Measurements from ENCODE around the gene AFAP1L2. TPM values are rescaled to one million over a fixed set of nuclear protein-coding genes. Genes with fewer than 3 reads are reported as not detected.

The AFAP1L2 gene
- total RNA-seq, 2 donors from 2014 or later = 16.1 to 34.1 TPM

DNA sequence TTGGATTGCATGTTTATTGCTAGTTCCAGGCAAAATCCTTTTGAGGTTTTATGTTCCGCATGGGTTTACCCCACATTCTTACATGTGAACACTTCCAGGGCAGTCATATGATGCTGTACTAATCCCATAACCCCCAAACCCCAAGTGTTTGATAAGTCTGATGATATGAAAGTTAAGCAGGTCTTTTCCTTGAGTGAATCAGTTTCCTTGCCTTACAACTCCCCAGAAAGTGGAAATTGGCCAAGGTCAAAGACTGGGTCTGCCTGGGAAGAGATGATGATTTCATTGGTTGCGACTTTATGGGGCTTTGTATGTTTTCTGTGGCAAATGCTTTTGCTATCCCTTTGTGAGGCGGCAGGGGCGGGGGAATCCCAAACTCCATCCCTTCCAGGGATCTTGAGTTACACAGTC lies 24.7 kb downstream of the AFAP1L2 start:
- intact Hi-C loops (cut with DNase I) = no loop called here
- H3K36me3 ChIP-seq = no peaks in the 10 kb centered on the region
- H3K27ac ChIP-seq = peak overlapping the region in 1 of 2 donors; percentile 12
- DNase-seq (ENCODE audit: low spot score) = no peak
- H3K4me3 ChIP-seq = no peak overlapping the region
- no peaks in the 10 kb centered on the region for H3K27me3 ChIP-seq (replicated peaks; ENCODE audit: insufficient read depth)
- H3K4me1 ChIP-seq (replicated peaks) = no peaks in the 10 kb centered on the region
- 58% methylated on average over 4 of the region's 4 CpGs for WGBS
- TF ChIP-seq POLR2A (IDR thresholded peaks at IDR 0.05) (no peak), POLR2AphosphoS5 (IDR thresholded peaks at IDR 0.05) (no peak)
- TF ChIP-seq, protein P1, sequence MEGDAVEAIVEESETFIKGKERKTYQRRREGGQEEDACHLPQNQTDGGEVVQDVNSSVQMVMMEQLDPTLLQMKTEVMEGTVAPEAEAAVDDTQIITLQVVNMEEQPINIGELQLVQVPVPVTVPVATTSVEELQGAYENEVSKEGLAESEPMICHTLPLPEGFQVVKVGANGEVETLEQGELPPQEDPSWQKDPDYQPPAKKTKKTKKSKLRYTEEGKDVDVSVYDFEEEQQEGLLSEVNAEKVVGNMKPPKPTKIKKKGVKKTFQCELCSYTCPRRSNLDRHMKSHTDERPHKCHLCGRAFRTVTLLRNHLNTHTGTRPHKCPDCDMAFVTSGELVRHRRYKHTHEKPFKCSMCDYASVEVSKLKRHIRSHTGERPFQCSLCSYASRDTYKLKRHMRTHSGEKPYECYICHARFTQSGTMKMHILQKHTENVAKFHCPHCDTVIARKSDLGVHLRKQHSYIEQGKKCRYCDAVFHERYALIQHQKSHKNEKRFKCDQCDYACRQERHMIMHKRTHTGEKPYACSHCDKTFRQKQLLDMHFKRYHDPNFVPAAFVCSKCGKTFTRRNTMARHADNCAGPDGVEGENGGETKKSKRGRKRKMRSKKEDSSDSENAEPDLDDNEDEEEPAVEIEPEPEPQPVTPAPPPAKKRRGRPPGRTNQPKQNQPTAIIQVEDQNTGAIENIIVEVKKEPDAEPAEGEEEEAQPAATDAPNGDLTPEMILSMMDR (IDR thresholded peaks at IDR 0.05) = no peak
- H3K9me3 ChIP-seq = no peaks in the 10 kb centered on the region

DNA sequence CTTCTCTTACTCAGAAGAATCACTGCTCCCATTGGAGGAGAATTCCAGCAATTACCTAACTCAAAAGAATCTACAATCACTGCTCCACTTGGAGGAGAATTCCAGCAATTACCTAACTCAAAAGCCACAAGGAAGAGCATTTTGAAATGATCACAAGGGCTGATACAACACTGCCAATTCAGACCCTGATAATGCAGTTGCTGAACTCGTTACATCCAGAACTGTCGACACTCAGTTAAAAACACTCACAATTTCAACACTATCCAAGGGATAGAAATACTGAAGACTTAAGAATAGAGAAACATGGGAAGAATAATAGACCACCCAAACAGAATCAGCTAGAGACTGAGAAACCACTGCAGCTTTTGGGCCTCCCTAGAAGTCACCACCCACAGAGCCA lies 27.8 kb downstream of the AFAP1L2 start:
- TF ChIP-seq, protein P1 (IDR thresholded peaks at IDR 0.05) = no peak
- TF ChIP-seq POLR2A (IDR thresholded peaks at IDR 0.05) (no peak), POLR2AphosphoS5 (IDR thresholded peaks at IDR 0.05) (no peak)
- 62% methylated on average over 2 of the region's 2 CpGs for WGBS
- Histone ChIP-seq H3K9me3 (no peaks in the 10 kb centered on the region), H3K36me3 (no peaks in the 10 kb centered on the region), H3K27ac (peak overlapping the region in 1 of 2 donors; percentile 24), H3K4me1 (replicated peaks) (no peaks in the 10 kb centered on the region), H3K4me3 (no peak overlapping the region), H3K27me3 (replicated peaks; ENCODE audit: insufficient read depth) (no peaks in the 10 kb centered on the region)
- no peak for DNase-seq (ENCODE audit: low spot score)
- intact Hi-C loops (cut with DNase I) = no loop called here

DNA sequence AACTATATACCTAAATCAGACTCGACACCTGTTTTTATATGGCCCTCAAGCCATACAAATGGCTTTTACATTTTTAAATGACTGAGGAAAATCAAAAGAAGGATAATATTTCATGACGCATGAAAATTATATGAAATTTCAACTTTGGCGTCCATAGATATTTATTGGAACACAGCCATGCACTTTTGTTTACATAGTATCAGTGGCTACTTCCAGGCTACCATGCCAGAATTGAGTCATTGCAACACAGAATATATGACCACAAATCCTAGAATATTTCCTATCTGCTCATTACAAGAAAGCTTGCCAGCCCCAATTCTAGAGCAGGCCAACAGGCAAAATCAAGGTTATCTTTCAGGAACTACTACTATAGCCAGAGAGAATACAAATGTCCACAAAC lies 29.3 kb downstream of the AFAP1L2 start:
- WGBS = 60% methylated on average over 3 of the region's 3 CpGs
- peak overlapping the region; percentile 40 to 64 for H3K27ac ChIP-seq

DNA sequence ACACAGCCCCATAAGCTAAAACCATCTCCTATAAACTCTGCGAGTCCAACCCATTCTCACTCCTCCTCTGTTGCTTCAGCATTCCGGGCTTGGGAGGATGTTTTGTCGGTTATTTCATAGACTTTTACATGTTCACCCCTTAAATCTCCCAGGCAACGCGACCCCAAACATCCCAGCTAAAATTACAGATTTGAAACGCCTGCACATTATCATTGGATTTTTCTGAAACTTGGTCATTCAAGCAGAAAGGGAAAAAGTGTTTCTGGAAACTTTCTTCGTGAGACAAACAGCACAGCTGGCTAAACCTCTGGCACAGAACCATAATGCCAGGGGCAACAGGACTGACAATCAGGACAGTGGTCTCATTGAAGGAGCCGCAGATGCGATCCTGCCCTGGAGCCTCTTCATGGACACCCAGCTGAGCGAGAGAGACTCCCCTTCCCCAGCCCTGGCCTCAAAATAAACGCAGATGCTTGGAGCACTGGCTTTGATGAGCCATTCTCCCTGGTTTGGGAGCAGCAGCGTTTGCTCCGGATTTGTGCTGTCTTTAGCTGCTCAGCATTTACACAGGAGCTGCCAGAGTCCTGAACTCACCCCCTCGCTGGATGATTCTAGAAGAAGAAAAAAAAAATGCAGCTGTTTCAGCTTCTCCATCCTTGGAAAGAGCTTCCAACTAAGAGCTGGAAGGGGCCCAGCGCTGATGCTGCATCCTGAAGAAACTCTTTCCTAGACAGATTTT lies 30.1 kb downstream of the AFAP1L2 start:
- no peaks in the 10 kb centered on the region for H3K36me3 ChIP-seq
- no peaks in the 10 kb centered on the region for H3K4me1 ChIP-seq (replicated peaks)
- H3K27ac ChIP-seq = peak overlapping the region; percentile 40 to 64
- no peak for DNase-seq (ENCODE audit: low spot score)
- no peak overlapping the region for H3K4me3 ChIP-seq
- WGBS = 24% methylated on average over 15 of the region's 15 CpGs
- TF ChIP-seq POLR2A (IDR thresholded peaks at IDR 0.05) (no peak), POLR2AphosphoS5 (IDR thresholded peaks at IDR 0.05) (peak; percentile 4)
- TF ChIP-seq, protein P1 (IDR thresholded peaks at IDR 0.05) = no peak
- intact Hi-C loops (cut with DNase I) = no loop called here
- H3K9me3 ChIP-seq = no peaks in the 10 kb centered on the region
- no peaks in the 10 kb centered on the region for H3K27me3 ChIP-seq (replicated peaks; ENCODE audit: insufficient read depth)

More for the DNA sequence above, 29.3 kb downstream of the AFAP1L2 start:
- H3K36me3 ChIP-seq = no peaks in the 10 kb centered on the region
- TF ChIP-seq, protein P1 (IDR thresholded peaks at IDR 0.05) = no peak
- TF ChIP-seq POLR2AphosphoS5 (IDR thresholded peaks at IDR 0.05) = peak; percentile 18
- intact Hi-C loops (cut with DNase I) = no loop called here
- no peaks in the 10 kb centered on the region for H3K27me3 ChIP-seq (replicated peaks; ENCODE audit: insufficient read depth)
- no peak overlapping the region for H3K4me3 ChIP-seq
- no peaks in the 10 kb centered on the region for H3K4me1 ChIP-seq (replicated peaks)
- DNase-seq (ENCODE audit: low spot score) = no peak
- no peaks in the 10 kb centered on the region for H3K9me3 ChIP-seq

DNA sequence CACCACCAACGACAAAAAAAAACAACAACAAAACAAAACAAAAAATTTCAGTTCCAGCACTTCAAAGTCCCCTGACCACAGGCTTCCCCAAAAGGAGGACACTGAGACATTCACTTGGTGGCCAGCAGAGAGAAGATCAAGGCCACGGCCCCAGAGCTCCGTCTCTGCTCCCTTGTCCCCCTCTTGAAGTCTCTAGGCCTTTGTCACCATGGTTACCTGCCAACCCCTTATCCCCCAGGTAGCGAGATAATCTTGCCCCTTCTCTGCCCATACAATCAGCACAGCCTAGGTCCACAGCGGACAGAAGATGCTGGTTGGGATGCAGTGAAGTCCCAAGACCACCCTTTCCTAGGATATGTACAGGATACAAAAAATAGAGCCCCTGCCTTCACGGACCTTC lies 30.7 kb downstream of the AFAP1L2 start:
- intact Hi-C loops (cut with DNase I) = no loop called here
- H3K27ac ChIP-seq = peak overlapping the region in 1 of 2 donors; percentile 64
- TF ChIP-seq POLR2A (IDR thresholded peaks at IDR 0.05) = no peak
- TF ChIP-seq POLR2AphosphoS5 (IDR thresholded peaks at IDR 0.05) = no peak
- TF ChIP-seq, protein P1 (IDR thresholded peaks at IDR 0.05) = no peak
- H3K9me3 ChIP-seq = no peaks in the 10 kb centered on the region
- no peaks in the 10 kb centered on the region for H3K27me3 ChIP-seq (replicated peaks; ENCODE audit: insufficient read depth)
- no peaks in the 10 kb centered on the region for H3K4me1 ChIP-seq (replicated peaks)
- no peak overlapping the region for H3K4me3 ChIP-seq
- WGBS = 58% methylated on average over 6 of the region's 6 CpGs
- DNase-seq (ENCODE audit: low spot score) = no peak
- H3K36me3 ChIP-seq = no peaks in the 10 kb centered on the region

All from prostate gland (tissue), 2 donors.